ENCODE measurements around the gene TMEM43. TPM values are rescaled to one million over a fixed set of nuclear protein-coding genes. Genes with fewer than 3 reads are reported as not detected.

Gene TMEM43
- total and polyA plus RNA-seq, 2 of the 13 experiments (the other 11 are each of a cell fraction or from before 2014, with no cell fraction given): 48.9 to 50.5 TPM

DNA sequence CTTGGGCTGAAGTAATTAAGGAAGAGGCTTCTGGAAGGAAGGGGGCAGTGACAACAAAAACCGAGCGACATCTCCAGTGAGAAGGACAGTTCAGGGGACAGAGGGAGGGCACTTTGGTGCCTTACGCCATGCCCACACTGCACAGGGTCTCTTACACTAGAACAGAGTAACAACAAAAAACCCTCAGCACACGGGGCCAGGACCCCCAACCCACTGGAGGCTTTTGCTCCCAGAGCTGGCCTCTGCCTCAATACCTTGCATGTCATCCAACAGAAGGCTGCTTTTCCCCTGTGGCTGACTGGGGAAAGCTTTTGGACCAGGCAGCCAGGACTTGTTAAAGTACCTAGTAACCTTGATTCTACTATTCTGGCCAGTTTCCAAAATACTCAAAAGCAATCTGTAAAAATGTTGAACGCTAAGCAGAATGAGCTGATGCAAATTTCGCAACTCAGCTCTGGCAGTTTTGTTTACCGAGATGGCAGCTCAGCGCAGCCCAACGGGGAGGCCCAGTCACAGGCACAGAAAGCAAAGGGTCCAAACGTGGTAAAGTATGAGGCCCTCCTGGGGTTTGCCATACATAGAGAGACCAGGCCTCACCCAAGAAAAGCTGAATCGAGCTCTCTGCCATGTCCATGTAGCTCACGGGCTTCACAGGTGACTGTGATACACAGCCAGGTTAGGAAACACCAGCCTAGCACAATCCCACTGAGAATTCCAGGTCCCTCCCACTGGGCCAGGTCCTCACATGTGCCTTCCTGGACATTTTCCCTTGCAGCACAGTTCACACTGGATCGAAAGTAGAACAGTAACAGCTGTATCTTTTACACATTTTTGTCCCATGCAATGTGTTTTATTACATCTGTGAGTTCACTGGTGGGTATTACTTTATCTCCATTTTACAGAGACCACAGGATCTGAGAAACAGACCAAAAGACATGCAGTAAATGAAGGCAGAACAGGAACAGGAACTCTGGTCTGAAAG lies 6.2 kb upstream of the TMEM43 start (continued):
- TF ChIP-seq ZFP82 (CRISPR knock-in tag; IDR thresholded peaks at IDR 0.05; ENCODE audit: borderline replicate concordance) (no peak), NCOA5 (CRISPR knock-in tag; IDR thresholded peaks at IDR 0.05) (no peak), MXD4 (CRISPR knock-in tag; IDR thresholded peaks at IDR 0.05) (peak; percentile 38; the same call in 1 of the 2 replicates), SALL1 (CRISPR knock-in tag; IDR thresholded peaks at IDR 0.05) (peak; percentile 90), KDM2A (CRISPR knock-in tag; IDR thresholded peaks at IDR 0.05; ENCODE audit: borderline replicate concordance, low read depth) (0 out of 2 replicates have a peak, but pooled peaks have one; percentile 37), ZNF33B (CRISPR knock-in tag; IDR thresholded peaks at IDR 0.05) (no peak), ZNF143 (CRISPR knock-in tag; IDR thresholded peaks at IDR 0.05) (peak; percentile 26; the same call in 1 of the 2 replicates), FOXP1 (IDR thresholded peaks at IDR 0.05) (no peak), FOXP1 (CRISPR knock-in tag; IDR thresholded peaks at IDR 0.05) (peak; percentile 76)
- TF ChIP-seq, protein P1, sequence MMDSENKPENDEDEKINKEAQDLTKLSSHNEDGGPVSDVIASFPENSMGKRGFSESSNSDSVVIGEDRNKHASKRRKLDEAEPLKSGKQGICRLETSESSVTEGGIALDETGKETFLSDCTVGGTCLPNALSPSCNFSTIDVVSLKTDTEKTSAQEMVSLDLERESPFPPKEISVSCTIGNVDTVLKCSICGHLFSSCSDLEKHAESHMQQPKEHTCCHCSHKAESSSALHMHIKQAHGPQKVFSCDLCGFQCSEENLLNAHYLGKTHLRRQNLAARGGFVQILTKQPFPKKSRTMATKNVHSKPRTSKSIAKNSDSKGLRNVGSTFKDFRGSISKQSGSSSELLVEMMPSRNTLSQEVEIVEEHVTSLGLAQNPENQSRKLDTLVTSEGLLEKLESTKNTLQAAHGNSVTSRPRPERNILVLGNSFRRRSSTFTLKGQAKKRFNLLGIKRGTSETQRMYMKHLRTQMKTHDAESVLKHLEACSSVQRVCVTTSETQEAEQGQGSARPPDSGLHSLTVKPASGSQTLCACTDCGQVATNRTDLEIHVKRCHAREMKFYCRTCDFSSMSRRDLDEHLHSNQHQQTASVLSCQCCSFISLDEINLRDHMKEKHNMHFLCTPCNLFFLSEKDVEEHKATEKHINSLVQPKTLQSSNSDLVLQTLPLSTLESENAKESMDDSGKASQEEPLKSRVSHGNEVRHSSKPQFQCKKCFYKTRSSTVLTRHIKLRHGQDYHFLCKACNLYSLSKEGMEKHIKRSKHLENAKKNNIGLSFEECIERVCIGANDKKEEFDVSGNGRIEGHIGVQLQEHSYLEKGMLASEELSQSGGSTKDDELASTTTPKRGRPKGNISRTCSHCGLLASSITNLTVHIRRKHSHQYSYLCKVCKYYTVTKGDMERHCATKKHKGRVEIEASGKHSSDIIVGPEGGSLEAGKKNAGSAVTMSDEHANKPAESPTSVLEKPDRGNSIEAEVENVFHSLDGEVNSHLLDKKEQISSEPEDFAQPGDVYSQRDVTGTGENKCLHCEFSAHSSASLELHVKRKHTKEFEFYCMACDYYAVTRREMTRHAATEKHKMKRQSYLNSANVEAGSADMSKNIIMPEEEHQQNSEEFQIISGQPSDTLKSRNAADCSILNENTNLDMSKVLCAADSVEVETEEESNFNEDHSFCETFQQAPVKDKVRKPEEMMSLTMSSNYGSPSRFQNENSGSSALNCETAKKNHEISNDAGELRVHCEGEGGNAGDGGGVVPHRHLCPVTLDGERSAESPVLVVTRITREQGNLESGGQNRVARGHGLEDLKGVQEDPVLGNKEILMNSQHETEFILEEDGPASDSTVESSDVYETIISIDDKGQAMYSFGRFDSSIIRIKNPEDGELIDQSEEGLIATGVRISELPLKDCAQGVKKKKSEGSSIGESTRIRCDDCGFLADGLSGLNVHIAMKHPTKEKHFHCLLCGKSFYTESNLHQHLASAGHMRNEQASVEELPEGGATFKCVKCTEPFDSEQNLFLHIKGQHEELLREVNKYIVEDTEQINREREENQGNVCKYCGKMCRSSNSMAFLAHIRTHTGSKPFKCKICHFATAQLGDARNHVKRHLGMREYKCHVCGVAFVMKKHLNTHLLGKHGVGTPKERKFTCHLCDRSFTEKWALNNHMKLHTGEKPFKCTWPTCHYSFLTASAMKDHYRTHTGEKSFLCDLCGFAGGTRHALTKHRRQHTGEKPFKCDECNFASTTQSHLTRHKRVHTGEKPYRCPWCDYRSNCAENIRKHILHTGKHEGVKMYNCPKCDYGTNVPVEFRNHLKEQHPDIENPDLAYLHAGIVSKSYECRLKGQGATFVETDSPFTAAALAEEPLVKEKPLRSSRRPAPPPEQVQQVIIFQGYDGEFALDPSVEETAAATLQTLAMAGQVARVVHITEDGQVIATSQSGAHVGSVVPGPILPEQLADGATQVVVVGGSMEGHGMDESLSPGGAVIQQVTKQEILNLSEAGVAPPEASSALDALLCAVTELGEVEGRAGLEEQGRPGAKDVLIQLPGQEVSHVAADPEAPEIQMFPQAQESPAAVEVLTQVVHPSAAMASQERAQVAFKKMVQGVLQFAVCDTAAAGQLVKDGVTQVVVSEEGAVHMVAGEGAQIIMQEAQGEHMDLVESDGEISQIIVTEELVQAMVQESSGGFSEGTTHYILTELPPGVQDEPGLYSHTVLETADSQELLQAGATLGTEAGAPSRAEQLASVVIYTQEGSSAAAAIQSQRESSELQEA (CRISPR knock-in tag; IDR thresholded peaks at IDR 0.05; ENCODE audit: not compliant biosample characterization): no peak
- TF ChIP-seq, protein P2, sequence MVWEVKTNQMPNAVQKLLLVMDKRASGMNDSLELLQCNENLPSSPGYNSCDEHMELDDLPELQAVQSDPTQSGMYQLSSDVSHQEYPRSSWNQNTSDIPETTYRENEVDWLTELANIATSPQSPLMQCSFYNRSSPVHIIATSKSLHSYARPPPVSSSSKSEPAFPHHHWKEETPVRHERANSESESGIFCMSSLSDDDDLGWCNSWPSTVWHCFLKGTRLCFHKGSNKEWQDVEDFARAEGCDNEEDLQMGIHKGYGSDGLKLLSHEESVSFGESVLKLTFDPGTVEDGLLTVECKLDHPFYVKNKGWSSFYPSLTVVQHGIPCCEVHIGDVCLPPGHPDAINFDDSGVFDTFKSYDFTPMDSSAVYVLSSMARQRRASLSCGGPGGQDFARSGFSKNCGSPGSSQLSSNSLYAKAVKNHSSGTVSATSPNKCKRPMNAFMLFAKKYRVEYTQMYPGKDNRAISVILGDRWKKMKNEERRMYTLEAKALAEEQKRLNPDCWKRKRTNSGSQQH (CRISPR knock-in tag; IDR thresholded peaks at IDR 0.05; ENCODE audit: low read depth): 0 out of 2 replicates have a peak, but pooled peaks have one; percentile 50
- TF ChIP-seq, protein P3, sequence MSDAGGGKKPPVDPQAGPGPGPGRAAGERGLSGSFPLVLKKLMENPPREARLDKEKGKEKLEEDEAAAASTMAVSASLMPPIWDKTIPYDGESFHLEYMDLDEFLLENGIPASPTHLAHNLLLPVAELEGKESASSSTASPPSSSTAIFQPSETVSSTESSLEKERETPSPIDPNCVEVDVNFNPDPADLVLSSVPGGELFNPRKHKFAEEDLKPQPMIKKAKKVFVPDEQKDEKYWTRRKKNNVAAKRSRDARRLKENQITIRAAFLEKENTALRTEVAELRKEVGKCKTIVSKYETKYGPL (CRISPR knock-in tag; IDR thresholded peaks at IDR 0.05): no peak
- TF ChIP-seq, protein P4, sequence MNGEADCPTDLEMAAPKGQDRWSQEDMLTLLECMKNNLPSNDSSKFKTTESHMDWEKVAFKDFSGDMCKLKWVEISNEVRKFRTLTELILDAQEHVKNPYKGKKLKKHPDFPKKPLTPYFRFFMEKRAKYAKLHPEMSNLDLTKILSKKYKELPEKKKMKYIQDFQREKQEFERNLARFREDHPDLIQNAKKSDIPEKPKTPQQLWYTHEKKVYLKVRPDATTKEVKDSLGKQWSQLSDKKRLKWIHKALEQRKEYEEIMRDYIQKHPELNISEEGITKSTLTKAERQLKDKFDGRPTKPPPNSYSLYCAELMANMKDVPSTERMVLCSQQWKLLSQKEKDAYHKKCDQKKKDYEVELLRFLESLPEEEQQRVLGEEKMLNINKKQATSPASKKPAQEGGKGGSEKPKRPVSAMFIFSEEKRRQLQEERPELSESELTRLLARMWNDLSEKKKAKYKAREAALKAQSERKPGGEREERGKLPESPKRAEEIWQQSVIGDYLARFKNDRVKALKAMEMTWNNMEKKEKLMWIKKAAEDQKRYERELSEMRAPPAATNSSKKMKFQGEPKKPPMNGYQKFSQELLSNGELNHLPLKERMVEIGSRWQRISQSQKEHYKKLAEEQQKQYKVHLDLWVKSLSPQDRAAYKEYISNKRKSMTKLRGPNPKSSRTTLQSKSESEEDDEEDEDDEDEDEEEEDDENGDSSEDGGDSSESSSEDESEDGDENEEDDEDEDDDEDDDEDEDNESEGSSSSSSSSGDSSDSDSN (CRISPR knock-in tag; IDR thresholded peaks at IDR 0.05): no peak
- TF ChIP-seq, protein P5, sequence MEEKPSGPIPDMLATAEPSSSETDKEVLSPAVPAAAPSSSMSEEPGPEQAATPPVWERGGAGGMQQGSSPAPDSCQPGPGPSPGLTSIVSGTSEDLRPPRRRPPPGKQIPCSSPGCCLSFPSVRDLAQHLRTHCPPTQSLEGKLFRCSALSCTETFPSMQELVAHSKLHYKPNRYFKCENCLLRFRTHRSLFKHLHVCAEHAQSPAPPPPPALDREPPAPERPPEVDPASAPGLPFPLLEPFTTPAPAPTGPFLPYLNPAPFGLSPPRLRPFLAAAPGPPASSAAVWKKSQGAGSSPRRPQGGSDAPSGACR (CRISPR knock-in tag; IDR thresholded peaks at IDR 0.05): peak; percentile 46; the same call in 1 of the 2 replicates
